ENCODE results near the gene SRCAP.
"Not testable (repeated sequence)": the region's sequence is repeated elsewhere in the genome, so short reads cannot be mapped to it uniquely, and the experiment has no call there.

Gene SRCAP

DNA sequence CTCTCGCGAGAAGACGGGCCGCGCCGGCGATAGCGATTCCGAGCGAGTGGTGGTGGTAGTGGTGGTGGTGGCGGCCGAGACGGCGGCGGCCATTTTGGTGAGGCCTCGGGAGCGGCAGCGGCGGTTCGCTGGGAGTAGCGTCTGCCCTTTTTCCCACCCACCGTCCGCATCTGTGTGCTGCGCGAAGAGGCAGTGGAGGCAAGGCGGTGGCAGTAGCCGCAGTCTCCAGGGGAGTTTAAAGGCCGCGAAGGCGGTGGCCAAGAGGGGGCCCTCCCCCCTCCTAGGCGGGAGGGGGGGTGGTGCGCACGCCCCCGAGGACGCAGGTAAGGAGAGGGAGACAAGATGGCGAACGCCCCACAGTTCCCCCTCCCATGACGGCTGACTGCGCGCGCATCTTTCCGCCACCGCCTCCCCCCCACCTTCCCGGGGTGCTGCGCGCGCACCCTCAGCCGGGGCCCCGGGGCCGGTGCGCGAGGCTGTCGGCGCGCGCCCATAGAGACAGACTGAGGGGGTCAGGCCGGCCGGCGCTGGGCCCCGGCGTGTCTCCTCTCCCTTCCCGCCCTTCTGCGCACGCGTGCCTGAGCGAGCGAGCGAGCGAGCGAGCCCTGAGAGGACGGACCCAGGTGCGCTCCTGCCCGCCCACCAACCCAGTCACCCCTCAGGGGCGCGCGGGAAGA lies 694 bp upstream of the SRCAP start:
- peak; percentile 99 for DNase-seq (ENCODE audit: low read depth in 2 of 2)

DNA sequence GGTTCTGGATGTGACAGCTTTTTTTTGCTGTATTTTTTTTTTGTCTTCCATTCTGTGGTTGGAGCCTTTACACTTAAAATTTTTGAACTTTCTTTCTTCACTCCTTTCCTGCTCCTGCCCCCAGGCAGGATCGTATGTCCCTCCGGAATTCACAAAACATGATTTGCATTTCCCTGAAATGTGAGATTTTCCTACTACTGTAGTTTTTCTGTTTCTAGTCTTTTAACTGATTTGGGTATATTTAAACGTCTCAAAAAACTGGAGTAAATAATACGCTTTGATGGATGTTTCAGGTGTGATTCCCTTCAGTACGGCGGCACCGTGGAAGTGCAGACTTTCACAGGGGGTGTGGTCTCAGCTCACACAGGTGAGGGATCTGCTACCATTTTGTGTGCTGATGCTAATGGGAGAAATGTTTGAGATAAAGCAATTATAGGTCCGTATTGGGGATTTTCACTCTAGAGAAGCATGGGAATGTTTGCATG lies 686 bp downstream of the SRCAP start:
- DNase-seq (ENCODE audit: low read depth in 2 of 2) = no peak

DNA sequence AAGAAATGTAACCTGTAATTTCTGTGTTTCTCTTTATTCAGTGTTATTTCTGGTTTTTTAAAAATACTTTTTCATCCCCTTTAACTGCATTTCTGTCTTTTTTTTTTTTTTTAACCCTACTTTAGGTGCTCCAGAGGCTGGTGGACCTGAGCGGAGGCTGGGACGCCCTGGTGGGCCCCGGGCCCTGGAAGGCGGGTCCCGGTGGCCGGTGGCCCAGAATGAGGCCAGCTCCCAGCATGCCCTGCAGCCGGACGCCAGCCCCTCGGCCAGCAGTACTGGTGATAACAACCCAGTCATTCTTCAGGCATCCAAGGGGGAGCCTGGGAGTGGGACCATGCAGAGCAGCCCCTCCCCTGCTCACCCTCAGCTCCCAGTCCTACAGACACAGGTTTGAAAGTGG lies 1.5 kb downstream of the SRCAP start:
- DNase-seq (ENCODE audit: low read depth in 2 of 2) = no peak

DNA sequence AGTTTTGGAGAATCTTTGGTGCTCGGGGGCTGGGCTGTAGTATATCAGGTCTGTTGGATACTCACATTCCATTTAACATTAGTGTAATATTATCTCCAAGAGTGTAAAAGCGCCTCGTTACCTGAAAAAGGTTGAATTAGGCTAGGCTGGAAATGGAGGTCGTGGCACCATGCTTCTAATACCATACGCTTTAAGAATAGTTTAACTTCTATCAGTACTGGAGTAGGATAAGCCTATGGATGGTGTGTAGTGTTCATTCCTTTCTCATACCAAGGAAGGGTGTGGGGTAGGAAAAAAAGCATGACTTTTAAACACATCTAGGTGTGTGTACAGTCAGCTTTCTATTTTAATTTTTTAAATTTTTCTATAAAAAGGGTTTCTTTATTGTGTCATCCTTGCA lies 2.0 kb downstream of the SRCAP start:
- no peak for DNase-seq (ENCODE audit: low read depth in 2 of 2)

DNA sequence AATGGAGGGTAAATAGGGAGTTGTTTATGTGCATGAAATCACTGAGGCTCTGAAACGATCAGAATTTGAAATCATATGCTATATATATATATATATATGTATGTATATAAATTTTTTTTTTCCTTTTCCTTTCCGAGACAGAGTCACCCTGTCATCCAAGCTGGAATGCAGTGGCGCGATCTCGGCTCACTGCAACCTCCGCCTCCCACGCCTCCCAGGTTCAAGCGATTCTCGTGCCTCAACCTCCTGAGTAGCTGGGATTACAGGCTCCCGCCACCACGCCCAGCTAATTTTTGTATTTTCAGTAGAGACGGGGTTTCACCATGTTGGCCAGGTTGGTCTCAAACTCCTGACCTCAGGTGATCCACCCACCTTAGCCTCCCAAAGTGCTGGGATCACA lies 4.1 kb downstream of the SRCAP start:
- DNase-seq (ENCODE audit: low read depth in 2 of 2) = not testable (repeated sequence)

DNA sequence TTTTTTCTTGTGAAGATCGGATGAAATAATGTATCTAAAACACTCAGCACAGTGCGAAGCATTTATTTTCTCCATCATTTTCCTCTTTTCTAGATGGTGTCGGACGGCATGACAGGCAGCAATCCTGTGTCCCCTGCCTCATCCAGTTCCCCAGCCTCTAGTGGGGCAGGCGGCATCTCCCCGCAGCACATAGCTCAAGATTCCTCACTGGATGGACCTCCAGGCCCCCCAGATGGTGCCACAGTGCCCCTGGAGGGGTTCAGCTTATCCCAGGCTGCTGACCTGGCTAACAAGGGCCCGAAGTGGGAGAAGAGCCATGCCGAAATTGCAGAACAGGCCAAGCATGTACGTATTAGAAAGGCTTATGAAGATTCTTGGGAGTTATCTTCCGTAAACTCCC lies 5.0 kb downstream of the SRCAP start:
- DNase-seq (ENCODE audit: low read depth in 2 of 2) = no peak

DNA sequence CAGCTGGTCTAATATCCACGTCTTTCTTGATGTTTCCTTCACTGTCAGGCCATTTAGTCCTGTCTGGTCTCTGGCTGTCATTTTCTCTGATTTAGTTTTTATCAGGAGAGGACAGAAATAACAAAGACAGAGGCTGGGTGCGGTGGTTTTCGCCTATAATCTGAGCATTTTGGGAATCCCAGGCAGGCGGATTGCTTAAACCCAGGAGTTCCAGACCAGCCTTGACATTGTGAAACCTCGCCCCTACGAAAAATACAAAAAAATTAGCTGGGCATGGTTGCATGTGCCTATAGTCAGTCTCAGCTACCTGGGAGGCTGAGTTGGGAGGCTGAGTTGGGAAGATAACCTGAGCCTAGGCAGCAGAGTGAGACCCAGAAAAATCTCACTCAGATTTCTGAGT lies 7.1 kb downstream of the SRCAP start:
- no peak for DNase-seq (ENCODE audit: low read depth in 2 of 2)

DNA sequence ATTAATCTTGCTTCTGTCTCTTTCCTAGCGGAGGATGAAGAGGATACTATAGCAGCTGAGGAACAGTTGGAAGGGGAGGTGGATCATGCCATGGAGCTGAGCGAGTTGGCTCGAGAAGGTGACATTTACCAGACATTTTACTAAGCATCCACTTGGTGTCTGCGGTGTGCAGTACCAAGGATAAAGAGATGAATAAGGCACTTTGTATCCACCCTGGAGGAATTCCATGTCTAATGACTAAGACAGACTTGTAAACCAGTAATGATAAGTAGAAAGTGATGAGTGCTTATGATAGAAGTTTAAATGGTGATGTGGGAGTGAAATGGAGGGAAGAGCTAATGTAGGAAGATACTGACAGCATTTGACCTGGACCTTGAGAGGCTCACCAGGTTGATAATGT lies 12.0 kb downstream of the SRCAP start:
- no peak for DNase-seq (ENCODE audit: low read depth in 2 of 2)

DNA sequence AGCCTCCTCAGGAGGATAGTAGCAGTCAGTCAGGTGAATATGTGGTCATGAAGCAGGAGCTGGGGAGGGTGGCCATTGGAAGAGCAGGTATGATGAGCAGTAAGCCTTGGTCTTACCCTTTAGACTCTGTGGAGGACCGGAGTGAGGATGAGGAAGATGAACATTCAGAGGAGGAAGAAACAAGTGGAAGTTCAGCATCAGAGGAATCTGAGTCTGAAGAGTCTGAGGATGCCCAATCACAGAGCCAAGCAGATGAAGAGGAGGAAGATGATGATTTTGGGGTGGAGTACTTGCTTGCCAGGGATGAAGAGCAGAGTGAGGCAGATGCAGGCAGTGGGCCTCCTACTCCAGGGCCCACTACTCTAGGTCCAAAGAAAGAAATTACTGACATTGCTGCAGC lies 12.7 kb downstream of the SRCAP start:
- no peak for DNase-seq (ENCODE audit: low read depth in 2 of 2)

DNA sequence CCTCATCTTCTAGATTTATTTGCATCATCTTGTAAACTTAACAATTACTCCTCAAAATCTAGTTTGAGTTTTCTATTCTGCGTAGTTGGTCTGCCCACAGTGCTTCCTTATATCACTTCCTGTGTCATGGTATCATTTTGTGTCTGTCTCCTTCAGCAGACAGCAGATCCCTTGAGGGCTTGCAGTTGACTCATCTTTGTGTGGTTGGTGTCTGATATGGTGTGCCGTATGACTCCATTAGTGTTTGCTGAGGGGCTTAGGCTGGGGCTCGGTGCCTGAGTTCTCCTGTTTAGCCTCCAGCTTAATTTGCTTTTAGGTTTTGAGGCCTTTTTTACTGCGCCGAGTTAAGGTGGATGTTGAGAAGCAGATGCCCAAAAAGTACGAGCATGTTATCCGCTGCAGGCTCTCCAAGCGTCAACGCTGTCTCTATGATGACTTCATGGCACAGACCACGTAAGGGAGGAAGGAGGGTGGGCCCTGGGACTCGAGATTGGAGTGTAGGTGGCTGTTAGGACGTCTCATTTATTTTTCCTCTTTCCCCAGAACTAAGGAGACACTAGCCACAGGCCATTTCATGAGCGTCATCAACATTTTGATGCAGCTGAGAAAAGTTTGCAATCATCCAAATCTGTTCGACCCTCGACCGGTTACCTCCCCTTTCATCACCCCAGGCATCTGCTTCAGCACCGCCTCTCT lies 16.9 kb downstream of the SRCAP start:
- peak; percentile 23 to 31 for DNase-seq (ENCODE audit: low read depth in 2 of 2)

DNA sequence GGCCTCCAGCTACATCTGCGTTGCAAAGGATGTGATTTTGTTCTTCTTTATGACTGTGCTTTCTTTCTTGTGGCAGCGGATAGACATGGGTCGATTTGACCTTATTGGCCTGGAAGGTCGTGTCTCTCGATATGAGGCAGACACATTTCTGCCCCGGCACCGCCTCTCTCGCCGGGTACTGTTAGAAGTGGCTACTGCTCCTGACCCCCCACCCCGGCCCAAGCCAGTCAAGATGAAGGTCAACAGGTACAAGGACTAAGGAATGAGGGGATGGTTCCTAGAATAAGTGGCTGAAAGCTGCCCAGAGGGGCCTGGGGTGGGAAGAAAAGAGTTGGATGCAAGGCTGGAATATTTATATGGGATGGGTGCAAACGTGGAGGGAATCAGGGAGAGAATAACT lies 21.1 kb downstream of the SRCAP start:
- DNase-seq (ENCODE audit: low read depth in 2 of 2) = no peak

DNA sequence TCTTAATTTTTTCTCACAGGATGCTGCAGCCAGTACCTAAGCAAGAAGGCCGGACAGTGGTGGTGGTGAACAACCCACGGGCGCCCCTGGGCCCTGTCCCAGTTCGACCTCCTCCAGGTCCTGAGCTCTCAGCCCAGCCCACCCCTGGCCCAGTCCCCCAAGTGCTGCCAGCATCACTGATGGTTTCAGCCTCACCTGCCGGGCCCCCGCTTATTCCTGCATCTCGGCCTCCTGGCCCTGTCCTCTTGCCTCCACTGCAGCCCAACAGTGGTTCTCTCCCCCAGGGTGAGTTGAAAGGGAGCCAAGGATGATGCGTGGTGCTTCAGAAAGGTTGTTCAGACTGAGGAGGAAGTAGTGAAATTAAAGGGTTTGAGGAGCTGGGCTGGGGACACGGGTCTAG lies 21.7 kb downstream of the SRCAP start:
- DNase-seq (ENCODE audit: low read depth in 2 of 2) = no peak

DNA sequence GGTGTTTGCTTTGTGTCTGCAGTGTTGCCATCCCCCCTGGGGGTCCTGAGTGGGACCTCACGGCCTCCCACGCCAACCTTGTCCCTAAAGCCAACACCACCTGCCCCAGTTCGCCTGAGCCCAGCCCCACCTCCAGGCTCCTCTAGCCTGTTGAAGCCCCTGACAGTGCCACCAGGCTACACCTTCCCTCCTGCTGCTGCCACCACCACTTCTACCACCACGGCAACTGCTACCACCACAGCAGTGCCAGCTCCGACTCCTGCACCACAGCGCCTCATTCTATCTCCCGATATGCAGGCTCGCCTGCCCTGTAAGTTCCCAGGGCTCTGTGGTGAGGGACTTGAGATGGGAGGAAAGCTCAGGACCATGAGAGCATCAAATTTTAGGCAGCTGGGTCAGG lies 22.2 kb downstream of the SRCAP start:
- DNase-seq (ENCODE audit: low read depth in 2 of 2) = no peak

DNA sequence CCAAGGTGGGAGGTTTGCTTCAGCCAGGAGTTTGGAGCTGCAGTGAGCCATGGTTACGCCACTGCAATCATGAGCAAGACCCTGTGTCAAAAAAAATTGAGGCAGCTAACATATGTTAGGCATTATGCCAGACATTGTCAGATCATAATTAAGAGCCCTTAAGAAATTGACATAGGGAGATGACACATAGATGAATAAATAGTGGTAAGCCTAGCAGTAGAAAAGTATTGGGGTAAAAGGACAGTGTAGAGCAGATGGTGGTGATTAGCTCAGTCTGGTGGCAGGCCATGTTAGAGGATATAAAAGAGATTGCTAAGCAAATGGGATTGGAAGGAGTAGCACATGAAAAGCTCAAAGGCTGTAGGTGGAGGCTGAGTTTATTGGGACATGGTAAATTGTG lies 22.6 kb downstream of the SRCAP start:
- DNase-seq (ENCODE audit: low read depth in 2 of 2) = no peak

DNA sequence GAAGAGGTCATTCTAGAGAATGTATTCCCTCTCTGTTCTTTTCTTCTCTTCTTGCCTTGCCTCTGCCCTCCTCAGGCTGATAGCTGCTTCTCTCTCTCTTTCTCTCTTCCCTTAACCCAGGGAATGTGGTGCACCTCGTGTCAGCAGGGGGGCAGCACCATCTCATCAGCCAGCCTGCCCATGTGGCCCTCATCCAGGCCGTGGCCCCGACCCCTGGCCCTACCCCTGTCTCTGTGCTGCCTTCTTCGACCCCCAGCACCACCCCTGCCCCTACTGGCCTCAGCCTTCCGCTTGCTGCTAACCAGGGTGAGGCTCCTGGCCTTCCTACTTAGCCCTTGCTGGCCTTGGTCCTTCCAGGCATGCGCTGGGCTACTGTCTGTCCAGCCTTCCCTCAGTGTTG lies 23.5 kb downstream of the SRCAP start:
- DNase-seq (ENCODE audit: low read depth in 2 of 2) = no peak

DNA sequence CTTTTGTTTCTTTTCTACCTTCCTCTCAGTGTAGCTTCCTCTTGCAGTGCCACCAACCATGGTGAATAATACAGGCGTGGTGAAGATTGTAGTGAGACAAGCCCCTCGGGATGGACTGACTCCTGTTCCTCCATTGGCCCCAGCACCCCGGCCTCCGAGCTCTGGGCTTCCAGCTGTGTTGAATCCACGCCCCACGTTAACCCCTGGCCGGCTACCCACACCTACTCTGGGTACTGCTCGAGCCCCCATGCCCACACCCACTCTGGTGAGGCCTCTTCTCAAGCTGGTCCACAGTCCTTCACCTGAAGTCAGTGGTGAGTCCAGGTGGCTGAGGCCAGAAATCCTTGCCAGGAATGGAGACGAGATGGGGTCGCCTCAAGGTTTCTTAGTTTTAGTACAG lies 23.9 kb downstream of the SRCAP start:
- no peak for DNase-seq (ENCODE audit: low read depth in 2 of 2)

DNA sequence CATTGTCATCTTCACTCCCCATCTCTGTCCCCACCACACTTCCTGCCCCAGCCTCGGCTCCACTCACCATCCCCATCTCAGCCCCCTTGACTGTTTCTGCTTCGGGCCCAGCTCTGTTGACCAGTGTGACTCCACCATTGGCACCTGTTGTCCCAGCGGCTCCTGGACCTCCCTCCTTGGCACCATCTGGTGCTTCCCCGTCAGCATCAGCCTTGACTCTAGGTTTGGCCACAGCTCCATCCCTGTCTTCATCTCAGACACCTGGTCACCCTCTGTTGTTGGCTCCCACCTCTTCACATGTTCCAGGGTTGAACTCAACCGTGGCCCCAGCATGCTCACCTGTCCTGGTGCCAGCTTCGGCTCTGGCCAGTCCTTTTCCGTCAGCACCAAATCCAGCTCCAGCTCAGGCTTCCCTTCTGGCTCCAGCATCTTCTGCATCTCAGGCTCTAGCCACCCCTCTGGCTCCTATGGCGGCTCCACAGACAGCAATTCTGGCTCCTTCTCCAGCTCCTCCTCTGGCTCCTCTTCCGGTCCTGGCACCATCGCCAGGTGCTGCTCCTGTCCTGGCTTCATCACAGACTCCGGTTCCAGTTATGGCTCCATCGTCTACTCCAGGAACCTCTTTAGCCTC lies 24.9 kb downstream of the SRCAP start:
- DNase-seq (ENCODE audit: low read depth in 2 of 2) = no peak

DNA sequence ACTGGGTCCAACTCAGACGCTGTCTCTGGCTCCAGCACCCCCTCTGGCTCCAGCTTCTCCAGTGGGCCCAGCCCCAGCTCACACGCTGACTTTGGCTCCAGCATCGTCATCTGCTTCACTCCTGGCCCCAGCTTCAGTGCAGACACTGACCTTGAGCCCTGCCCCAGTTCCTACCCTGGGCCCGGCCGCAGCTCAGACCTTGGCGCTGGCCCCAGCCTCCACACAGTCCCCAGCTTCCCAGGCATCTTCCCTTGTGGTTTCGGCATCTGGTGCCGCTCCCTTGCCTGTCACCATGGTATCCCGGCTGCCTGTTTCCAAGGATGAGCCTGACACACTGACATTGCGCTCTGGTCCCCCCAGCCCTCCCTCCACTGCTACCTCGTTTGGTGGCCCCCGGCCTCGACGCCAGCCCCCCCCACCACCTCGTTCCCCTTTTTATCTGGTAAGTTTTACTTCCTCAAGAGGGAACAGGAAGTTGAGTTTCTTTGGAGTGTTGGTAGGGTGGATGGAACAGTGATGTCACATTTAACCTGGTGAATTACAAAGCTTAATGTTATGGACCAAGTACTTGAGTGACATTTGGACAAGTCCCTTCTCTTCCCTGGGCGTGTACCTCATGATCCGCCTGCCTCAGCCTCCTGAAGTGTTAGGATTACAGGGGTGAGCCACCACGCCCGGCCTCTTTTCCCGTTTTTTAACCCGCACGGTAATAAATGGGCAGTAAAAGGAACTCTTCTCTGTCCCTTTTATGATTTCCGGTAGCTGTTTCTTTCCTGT lies 25.9 kb downstream of the SRCAP start:
- DNase-seq (ENCODE audit: low read depth in 2 of 2) = no peak

DNA sequence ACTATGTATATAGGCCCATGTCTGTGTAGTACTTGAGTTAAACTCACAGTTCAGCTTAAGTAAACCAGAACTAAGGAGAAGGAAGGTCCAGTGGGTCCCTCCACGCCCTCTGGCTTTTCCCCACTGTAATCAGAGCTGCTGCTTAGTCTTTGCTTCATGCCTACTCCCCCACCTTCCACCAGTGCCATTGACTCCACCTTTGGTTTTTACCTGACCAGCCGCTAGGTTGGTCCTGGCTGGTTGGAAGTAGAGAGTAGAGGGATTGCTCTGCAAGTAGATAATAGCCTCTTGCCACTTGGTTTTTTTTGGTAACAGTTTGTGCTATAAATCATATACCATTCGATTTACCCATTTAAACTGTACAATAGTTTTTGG lies 26.4 kb downstream of the SRCAP start:
- no peak for DNase-seq (ENCODE audit: low read depth in 2 of 2)

DNA sequence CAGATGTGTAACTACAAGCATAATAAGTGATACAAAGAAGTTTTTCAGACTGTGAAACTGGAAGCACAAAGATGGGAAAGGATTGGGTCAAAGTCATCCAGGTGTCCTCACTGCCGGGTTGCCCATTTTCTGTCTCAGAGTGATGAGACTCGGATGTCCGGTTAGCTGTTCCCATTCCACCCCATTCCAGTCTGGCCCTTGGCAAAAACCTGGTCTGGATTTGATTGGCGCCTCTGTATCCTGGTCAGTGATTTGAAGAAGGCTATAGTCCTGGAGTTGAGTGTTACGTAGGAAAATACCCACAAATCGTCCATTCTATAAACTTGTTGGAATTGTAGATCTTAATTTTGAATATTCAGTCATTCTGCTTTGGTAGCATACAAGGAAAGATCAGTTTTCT lies 29.4 kb downstream of the SRCAP start:
- DNase-seq (ENCODE audit: low read depth in 2 of 2) = no peak

DNA sequence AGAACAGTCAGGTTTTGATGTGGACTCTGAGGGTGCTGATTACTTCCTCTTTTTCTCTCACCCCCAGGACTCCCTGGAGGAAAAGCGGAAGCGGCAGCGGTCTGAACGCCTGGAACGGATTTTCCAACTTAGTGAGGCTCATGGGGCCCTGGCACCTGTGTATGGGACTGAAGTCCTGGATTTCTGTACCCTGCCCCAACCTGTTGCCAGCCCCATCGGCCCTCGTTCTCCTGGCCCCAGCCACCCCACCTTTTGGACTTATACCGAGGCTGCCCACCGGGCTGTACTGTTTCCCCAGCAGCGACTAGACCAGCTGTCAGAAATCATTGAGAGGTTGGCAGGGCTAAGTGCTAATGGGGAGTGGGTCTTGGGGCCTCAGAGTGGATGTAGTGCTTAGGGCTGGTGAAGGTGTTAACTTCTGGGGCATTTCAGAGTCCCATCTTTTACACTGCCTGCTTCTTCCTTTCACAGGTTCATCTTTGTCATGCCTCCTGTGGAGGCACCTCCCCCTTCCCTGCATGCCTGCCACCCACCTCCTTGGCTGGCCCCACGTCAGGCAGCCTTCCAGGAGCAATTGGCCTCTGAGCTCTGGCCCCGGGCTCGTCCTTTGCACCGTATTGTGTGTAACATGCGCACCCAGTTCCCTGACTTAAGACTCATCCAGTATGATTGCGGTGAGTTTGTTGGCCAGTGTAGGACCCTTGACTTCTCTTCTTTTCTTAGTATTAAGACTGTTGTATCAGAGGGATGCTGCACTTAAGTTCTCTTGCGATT lies 30.1 kb downstream of the SRCAP start:
- no peak for DNase-seq (ENCODE audit: low read depth in 2 of 2)

DNA sequence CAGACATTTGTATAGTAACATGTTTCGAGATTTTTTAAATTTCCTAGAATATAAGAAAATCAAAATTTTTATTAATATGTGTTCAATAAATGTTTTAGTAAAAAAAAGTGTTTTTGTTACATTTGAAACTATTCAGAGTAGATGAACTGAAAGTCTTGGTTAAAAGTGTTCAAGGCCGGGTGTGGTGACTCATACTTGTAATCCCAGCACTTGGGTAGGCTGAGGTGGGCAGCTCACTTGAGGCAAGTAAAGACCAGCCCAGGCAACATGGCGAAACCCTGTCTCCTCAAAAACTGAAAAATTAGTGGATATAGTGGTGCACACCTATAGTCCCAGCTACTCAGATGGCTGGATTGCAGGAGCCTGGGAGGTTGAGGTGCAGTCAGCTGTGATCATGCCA lies 32.4 kb downstream of the SRCAP start:
- DNase-seq (ENCODE audit: low read depth in 2 of 2) = no peak
